Activated CD4-positive, alpha-beta T cell treated with anti-CD3 and anti-CD28 coated beads, Interleukin-2, amount 50 U/mL, for 24 hours (primary cell): Measurements from ENCODE around the gene SMC6.

Experiments
- DNase-seq, 2 donors: peaks; one replicate each; pipeline ENCODE4 v3.0.0-alpha.2; 2020; ENCODE audit warnings: low read depth in 1 of 2, low spot score in 1 of 2

The SMC6 gene

DNA sequence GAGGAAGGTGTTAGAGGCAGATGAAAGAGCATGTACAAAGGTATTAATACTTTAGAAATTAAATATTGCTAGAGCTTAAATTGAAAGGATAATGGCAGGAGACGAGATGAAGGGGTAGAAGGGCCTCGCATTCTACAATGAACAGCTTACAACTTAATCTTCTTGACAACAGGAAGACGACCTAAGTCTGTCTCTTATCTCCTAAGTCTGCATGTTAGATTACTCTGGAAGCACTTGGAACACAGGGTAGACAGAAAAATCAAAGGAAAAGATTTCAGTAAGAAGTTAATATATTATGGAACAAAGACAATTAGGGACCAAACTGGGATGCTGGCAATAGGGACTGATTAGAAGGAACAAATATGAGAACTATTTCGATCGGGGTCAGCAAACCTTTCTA lies 34.9 kb downstream of the SMC6 start:
- DNase-seq = no peak

DNA sequence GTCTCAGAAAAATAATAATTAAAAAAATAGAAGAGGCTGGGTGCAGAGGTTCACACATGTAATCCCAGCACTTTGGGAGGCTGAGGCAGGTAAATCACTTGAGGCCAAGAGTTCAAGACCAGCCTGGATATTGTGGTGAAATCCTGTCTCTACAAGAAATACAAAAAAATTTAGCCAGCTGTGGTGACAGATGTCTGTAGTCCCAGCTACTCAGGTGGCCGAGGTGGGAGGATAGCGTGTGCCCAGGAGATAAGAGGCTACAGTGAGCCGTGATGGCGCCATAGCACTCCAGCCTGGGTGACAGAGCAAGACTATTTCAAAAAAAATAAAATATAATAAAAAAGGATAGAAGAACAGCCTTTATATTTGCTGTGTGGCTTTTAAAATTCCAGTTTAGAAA lies 35.9 kb downstream of the SMC6 start:
- DNase-seq = no peak

DNA sequence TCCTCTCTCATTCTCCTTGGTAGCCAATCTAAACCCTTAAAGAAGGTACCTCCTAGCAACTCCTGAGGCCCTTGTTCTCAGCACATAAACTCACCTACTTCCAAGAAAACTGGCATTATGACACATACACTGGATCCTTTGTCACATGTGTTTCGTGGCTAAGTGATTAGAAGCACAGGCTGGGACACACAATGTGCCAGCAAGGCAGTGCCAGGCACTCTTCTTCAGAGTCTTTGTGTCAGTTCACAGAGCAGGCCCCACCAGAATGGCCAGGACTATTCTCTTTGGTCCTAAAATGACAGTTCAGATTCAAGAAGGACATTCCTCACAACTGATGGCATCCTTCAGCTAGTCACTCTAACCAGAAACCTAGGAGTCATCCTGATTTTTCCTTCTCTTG lies 40.3 kb downstream of the SMC6 start:
- DNase-seq = no peak

- no peak for DNase-seq
Measured at GRCh38 chr2:17710547-17711248, 42.9 kb downstream of the SMC6 start.

- DNase-seq = no peak
Measured at GRCh38 chr2:17709897-17710296, 43.7 kb downstream of the SMC6 start.

DNA sequence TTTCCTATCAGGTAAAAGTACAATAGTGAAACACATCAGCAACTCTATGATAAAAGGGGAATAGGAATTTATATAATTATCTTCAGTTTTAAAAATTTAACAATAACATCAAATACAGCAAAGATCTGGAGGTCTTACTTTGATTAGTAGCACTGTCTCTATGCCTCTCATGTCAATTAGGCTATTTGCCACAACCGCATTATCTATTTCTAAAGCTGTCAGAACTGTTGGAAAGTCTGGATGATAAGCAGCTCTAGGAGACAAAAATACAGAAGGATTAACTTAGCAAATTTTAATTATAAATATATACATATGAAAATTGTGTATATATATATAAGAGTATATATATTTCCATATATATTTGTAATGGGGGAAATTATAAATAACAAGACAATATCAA lies 45.1 kb downstream of the SMC6 start:
- DNase-seq = no peak

DNA sequence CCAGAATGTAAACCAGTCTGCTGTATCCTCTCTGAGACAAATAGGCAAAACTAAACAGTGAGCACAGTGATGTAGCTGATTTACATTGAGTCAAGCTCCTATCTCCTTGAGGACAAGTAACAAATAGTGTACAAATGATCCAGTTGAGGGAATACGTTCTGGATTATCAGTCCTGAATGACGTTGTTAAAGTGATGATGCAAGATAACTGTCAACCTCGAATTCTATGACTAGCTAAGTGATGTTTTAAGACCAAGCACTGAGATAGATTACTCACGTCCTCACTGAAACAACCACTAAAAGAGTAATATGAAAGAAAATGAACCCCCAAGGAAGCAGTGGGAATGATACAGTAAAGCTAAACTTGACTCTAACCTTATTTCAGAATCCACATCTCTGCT lies 46.8 kb downstream of the SMC6 start:
- no peak for DNase-seq

GRCh38 chr2:17690776-17691175 lies 62.8 kb downstream of the SMC6 start:
- no peak for DNase-seq

DNA sequence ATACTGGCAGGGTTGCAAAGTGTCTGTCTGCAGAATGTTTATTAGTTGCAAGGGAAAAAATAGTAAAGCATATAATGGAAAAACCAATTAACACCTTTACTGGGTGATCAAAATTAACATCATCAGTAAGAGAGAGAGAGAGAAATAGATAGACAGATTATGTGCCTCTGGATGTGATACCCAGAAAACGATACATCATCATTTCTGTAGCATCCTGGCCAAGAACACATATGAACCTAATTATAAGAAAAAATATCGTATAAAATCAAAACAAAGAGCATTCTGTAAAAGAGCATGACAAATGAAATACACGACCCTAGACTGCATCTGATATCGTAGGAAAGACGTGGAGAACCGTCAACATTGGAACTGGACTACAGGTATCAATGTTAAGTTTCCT lies 64.6 kb downstream of the SMC6 start:
- no peak for DNase-seq

DNA sequence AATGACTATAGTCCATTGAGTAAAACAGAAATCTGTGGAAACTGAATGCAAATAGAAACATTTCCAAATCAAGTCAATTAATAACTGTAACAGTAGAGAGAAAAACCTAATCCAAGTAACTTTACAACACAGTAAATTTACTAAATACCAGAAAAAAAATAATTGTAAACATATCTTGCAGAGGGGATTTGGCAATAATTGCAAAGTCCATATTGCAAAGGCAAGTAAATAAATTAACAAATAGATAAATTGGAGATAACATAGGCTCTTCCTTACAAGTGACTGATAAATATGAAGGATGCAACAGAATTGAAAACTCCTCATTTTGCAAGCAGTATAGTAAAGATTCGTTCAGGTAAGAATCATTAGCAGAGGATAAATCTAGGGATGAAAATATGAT lies 65.0 kb downstream of the SMC6 start:
- no peak for DNase-seq

DNA sequence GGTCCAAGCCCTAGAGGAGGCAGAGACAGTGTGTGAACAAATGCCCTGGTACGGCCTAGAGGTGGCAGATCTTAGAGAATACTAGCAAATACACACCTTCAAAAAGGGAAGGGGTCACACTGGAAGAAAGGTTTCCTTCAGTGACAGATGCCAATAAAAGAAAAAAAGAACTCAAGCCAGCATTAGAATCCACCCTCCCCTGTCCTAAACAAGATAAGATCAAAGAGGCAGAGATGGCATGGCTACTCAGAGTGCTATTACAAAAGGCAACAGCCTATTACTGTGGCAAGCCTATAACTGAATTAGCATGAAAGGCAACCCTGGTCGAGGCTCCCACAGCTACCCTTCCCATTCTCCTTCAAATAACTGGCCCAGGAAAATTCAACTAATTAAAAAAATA lies 69.6 kb downstream of the SMC6 start:
- no peak for DNase-seq

DNA sequence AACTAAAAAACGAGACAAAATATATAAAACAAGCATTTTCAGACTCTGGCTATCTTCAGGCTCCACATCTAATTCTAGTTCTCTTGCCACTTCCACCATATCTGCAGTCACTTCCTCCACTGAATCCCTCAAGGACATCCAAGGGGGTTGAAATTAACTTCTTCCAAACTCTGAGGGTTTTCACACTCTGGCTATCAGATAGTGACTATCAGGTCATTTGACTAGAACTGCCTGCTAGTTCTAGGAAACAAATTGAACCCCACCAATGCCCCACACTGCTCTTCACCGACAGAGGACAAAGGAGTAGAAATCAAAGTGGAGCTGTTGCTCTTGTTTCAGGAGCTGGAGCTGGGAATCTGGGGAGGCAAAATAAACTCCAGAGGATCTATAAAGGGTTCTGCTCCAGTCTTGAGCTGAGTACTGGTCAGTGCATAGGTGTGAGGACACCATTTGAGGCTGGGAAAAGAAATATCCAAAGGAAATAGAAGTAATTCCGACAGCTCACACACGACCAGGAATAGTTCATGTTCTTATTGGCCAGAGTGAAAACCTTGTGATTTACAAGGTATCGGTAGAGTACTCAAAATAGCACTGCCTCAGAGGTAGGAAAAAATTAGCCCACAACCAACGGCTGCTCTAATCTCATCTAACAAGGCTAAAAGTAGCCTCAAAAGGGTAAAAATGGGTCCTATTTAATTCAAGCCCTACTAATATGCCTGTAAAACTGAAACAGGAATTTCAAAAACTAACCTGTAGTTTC lies 71.3 kb downstream of the SMC6 start:
- no peak for DNase-seq

- no peak for DNase-seq
Measured at GRCh38 chr2:17680119-17680518, 73.5 kb downstream of the SMC6 start.

- no peak for DNase-seq
Measured at GRCh38 chr2:17674817-17675216, 78.8 kb downstream of the SMC6 start.

- DNase-seq = no peak
Measured at GRCh38 chr2:17672583-17673317, 80.9 kb downstream of the SMC6 start.

DNA sequence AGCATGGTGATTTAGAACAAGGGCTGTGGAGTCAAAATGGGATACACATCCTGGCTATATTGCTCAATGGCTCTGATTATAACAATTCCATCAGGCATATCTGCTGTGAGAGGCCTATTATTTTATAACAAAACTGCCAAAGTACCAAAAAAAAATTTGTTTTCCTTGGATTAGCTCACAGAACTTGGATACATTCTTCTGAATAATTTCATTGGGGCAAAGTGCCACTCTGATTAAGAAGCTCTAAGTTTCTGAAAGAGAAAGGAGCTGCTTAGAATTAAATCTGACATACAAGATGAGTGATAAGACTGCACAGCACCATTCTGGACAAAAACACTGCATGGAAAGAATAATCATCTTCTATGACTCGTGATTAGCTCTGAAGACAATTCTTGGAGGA lies 85.7 kb downstream of the SMC6 start:
- DNase-seq = no peak

- no peak for DNase-seq
Measured at GRCh38 chr2:17664534-17664933, 89.1 kb downstream of the SMC6 start.

DNA sequence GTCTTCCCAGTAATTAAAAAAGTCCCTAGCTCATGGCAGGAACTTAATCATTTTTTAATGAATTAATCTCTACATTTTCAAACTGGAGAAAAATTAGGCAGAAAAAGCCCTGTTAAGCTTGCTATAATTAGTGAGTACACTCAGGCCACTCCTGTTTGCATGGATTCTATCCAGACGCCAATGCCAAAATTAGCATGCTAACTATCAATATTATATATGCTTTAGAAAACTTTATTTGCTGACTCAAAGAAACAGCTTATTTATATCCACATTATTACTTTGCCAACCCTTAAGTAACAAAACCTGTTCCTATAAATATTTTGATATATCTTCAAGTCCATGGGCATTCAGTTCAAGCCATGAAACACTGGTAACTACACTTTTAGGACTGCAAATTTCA lies 90.9 kb downstream of the SMC6 start:
- no peak for DNase-seq

DNA sequence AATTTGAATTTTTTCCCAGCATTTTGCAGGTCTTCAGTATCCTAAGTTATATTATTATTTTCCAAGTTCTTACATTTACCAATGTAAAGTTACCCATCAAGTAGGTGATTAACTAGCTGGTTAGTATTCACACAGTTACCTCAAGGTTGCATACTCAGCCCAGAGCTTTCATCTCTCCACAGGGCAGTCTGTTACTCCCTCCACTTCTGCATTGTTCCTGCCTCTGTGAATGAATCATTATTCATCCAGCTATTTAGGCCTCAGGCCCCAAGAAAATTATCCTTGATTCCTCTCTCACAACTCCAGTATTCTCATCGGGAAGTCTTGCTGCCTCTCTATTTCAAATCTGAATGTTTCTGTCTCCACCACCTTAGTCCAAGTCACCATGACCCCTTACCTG lies 92.2 kb downstream of the SMC6 start:
- DNase-seq = no peak

- no peak for DNase-seq
Measured at GRCh38 chr2:17660219-17660618, 93.4 kb downstream of the SMC6 start.

DNA sequence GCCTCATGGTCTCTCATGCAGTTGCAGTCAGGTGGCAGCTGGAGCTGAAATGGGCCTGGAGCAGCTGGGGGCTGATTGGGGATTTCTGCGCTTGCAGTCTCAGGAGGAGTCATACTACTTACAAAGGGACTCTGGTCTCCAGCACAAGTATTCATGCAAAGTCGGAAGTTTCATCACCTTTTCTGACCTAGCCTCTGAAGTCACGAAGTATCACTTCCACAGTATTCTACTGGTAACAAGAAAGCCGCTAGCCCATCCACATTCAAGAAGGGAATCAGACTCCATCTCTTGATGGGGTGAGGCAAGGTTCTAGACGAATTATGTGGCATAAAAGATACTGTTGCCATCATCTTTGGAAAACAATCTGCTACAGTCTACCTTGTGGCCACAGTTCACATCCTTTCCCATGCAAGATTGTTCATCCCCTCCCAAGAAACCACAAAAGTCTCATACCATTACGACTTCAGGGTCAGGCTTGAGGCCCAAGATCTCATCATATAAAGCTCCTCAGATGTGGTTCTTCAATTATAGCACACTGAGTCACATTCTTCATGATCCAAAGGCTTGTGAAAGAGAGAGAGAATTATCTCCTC lies 95.3 kb downstream of the SMC6 start:
- no peak for DNase-seq

- no peak for DNase-seq
Measured at GRCh38 chr2:17657759-17658158, 95.9 kb downstream of the SMC6 start.
